ENCODE measurements around the gene IGF2R.

GRCh38 chr6:160013987-160014868, 45.3 kb downstream of the IGF2R start:
- TF ChIP-seq CTCF (optimal IDR thresholded peaks at IDR 0.05 in 1 of 3, IDR thresholded peaks at IDR 0.05 in 1 of 3, conservative IDR thresholded peaks at IDR 0.05 in 1 of 3; ENCODE audit: extremely low read depth in 1 of 3, insufficient read depth in 2 of 3, low read length in 3 of 3) (no peak), EZH2 (IDR thresholded peaks at IDR 0.05; ENCODE audit: low read length) (no peak)

Data from keratinocyte (primary cell).